Gastroesophageal sphincter (tissue), 4 donors: ENCODE results near the gene PPP2R1A. TPM values are rescaled to one million over a fixed set of nuclear protein-coding genes. Genes with fewer than 3 reads are reported as not detected.

Source experiments
- ATAC-seq: fragments of 150-250 bp; one replicate; pipeline ENCODE4 v1.9.1; 2016; ENCODE audit warnings: mild to moderate bottlenecking, moderate library complexity
- H3K27ac ChIP-seq, 4 donors: fragments of 200-600 bp; sonication (generic) in 3 of 4; 1 replicate in 3 of 4; 2 replicates in 1 of 4; pipeline ENCODE4 v1.5.1; 2016 to 2019
- H3K27me3 ChIP-seq: fragments of 200-600 bp; sonication (generic); one replicate; pipeline ENCODE4 v1.5.1; 2019
- H3K36me3 ChIP-seq, 2 donors: fragments of 200-600 bp; sonication (generic); one replicate each; pipeline ENCODE4 v1.5.1; 2019; ENCODE audit warnings: control low read depth in 1 of 2
- H3K4me1 ChIP-seq, 3 donors: fragments of 200-600 bp; sonication (generic); 1 replicate in 2 of 3; 2 replicates in 1 of 3; pipeline ENCODE4 v1.5.1; 2016 to 2019; ENCODE audit warnings: control low read depth in 2 of 3
- H3K4me3 ChIP-seq, 2 donors: fragments of 200-600 bp; sonication (generic); one replicate each; pipeline ENCODE4 v1.5.1; 2019; ENCODE audit warnings: mild to moderate bottlenecking in 1 of 2, moderate library complexity in 1 of 2
- H3K9me3 ChIP-seq, 3 donors: fragments of 200-600 bp; sonication (generic); one replicate each; pipeline ENCODE4 v1.5.1; 2017 to 2019; ENCODE audit warnings: control low read depth in 2 of 3
- EP300 ChIP-seq: sonication (generic); formaldehyde crosslinking; IDR thresholded peaks from one replicate; pipeline ENCODE4 v1.6.1; 2017; ENCODE audit warnings: antibody characterized with exemption, mild to moderate bottlenecking
- POLR2A ChIP-seq, 2 donors: fragments of 450-650 bp; IDR thresholded peaks; one replicate each; pipeline ENCODE4 v1.6.1; 2017; ENCODE audit warnings: antibody characterized with exemption in 2 of 2, mild to moderate bottlenecking in 2 of 2, moderate library complexity in 1 of 2
- POLR2AphosphoS5 ChIP-seq: sonication (generic); formaldehyde crosslinking; IDR thresholded peaks from one replicate; pipeline ENCODE4 v1.6.1; 2017; ENCODE audit warnings: antibody characterized with exemption
- WGBS, 2 donors: methylation state at CpG; one replicate each; pipeline ENCODE4 v1.1.5; 2018; ENCODE audit warnings: low coverage in 1 of 2; 5-methylcytosine and 5-hydroxymethylcytosine counted together
- small RNA-seq, 4 donors: library from RNA; depleted of rRNA; stranded (forward); fragments of <200 nt; gene quantifications; one replicate each; pipeline ENCODE3, GENCODE V24; 2016
- total RNA-seq, 4 donors: library from RNA; depleted of rRNA; stranded (reverse); fragments of >200 nt; gene quantifications; one replicate each; pipeline ENCODE4 v1.1.0, GENCODE V29; 2016
- TF ChIP-seq, protein P1 (sequence below), 4 experiments: fragments of 200-600 bp in 2 of 4; fragments of 450-650 bp in 2 of 4; sonication (generic) in 1 of 4; IDR thresholded peaks; one replicate each; pipeline ENCODE4 v1.5.1; 2017 to 2019; ENCODE audit warnings: antibody characterized with exemption in 4 of 4, mild to moderate bottlenecking in 2 of 4, moderate library complexity in 2 of 4

PPP2R1A gene
- total RNA-seq, 4 donors from 2014 or later, result 177 to 286 (median 190) TPM

DNA sequence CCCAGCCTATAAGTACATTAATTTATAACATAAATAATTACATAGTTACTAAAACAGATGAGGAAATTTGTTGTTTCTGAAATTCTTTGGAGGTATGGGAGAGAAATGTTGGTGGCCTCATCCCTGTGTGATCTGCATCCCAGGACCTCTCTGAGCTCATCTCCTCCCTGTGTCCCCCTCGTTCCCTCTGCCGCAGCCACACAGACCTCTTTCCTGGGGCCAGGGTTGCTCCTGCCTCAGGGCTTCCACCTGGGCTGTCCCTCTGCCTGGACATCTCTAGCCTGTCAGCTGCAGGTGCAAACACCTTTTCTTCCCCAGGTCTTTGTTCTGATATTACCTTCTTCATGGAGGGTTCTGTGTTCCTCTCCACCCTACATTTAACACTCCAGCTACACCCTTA, 83.4 kb downstream of the PPP2R1A start:
- Histone ChIP-seq H3K4me3 (no peak overlapping the region), H3K4me1 (peaks cover 3 to 62% (median 14%) of the 10 kb centered on the region in 3 donors), H3K9me3 (no peaks in the 10 kb centered on the region), H3K36me3 (peaks cover 0 to 29% of the 10 kb centered on the region in 2 donors), H3K27ac (no peak overlapping the region), H3K27me3 (no peaks in the 10 kb centered on the region)
- no peak for ATAC-seq
- WGBS, 2 donors, result 89 to 100% methylated on average over 2 of the region's 2 CpGs
- no peak for TF ChIP-seq EP300
- TF ChIP-seq, protein P1, sequence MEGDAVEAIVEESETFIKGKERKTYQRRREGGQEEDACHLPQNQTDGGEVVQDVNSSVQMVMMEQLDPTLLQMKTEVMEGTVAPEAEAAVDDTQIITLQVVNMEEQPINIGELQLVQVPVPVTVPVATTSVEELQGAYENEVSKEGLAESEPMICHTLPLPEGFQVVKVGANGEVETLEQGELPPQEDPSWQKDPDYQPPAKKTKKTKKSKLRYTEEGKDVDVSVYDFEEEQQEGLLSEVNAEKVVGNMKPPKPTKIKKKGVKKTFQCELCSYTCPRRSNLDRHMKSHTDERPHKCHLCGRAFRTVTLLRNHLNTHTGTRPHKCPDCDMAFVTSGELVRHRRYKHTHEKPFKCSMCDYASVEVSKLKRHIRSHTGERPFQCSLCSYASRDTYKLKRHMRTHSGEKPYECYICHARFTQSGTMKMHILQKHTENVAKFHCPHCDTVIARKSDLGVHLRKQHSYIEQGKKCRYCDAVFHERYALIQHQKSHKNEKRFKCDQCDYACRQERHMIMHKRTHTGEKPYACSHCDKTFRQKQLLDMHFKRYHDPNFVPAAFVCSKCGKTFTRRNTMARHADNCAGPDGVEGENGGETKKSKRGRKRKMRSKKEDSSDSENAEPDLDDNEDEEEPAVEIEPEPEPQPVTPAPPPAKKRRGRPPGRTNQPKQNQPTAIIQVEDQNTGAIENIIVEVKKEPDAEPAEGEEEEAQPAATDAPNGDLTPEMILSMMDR (IDR thresholded peaks at IDR 0.05), result no peak
- TF ChIP-seq POLR2A (IDR thresholded peaks at IDR 0.05), result no peak
- TF ChIP-seq POLR2AphosphoS5, result no peak

DNA sequence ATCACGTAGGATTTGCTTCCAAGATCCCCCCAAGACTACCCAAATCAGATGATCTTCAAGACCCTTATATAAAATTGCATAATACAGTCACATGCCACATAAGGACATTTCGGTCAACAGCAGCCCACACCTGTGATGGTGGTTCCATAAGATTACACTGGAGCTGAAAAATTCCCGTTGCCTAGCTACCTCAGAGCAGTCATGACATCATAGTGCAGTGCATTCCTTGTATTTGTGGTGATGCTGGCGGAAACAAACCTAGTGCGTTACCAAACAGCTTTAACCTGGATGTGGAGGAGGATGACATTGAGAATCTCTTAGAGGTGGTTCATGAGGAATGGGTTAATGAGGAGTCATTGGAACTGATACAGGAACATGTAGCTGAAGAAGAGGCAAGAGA, 84.3 kb downstream of the PPP2R1A start:
- peaks cover 3 to 55% (median 11%) of the 10 kb centered on the region in 3 donors for H3K4me1 ChIP-seq
- H3K27me3 ChIP-seq, result no peaks in the 10 kb centered on the region
- no peaks in the 10 kb centered on the region for H3K9me3 ChIP-seq
- H3K4me3 ChIP-seq, result no peak overlapping the region
- ATAC-seq, result no peak
- TF ChIP-seq, protein P1 (IDR thresholded peaks at IDR 0.05), result no peak
- TF ChIP-seq EP300 (no peak), POLR2A (IDR thresholded peaks at IDR 0.05) (no peak), POLR2AphosphoS5 (no peak)
- H3K36me3 ChIP-seq, result peaks cover 0 to 33% of the 10 kb centered on the region in 2 donors
- 58 to 100% methylated on average over 2 to 5 of the region's 5 CpGs for WGBS, 2 donors
- no peak overlapping the region for H3K27ac ChIP-seq

DNA sequence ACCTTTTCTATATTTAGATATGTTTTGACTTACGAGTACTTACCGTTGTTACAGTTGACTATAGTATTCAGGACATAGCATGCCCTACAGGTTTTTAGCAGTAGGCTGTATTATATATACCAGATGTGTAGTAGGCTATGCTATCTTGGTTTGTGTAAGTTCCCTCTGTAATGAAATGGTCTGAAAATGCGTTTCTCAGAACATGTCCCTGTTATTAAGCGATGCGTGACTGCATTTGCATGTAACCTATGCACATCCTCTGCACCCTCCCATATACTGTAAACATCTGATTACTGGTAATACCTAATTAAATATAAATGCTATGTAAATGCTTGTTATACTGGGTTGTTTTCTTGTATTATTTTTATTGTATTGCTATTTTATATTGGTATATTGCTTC, 86.1 kb downstream of the PPP2R1A start:
- Histone ChIP-seq H3K27me3 (no peaks in the 10 kb centered on the region), H3K4me3 (no peak overlapping the region), H3K4me1 (peaks cover 1 to 46% (median 5%) of the 10 kb centered on the region in 3 donors), H3K36me3 (peaks cover 0 to 33% of the 10 kb centered on the region in 2 donors), H3K27ac (no peak overlapping the region), H3K9me3 (no peaks in the 10 kb centered on the region)
- ATAC-seq, result no peak
- WGBS, 2 donors, result 83 to 85% methylated on average over 4 to 5 of the region's 5 CpGs
- TF ChIP-seq EP300 (no peak), POLR2AphosphoS5 (no peak), POLR2A (IDR thresholded peaks at IDR 0.05) (no peak)
- TF ChIP-seq, protein P1 (IDR thresholded peaks at IDR 0.05), result no peak

DNA sequence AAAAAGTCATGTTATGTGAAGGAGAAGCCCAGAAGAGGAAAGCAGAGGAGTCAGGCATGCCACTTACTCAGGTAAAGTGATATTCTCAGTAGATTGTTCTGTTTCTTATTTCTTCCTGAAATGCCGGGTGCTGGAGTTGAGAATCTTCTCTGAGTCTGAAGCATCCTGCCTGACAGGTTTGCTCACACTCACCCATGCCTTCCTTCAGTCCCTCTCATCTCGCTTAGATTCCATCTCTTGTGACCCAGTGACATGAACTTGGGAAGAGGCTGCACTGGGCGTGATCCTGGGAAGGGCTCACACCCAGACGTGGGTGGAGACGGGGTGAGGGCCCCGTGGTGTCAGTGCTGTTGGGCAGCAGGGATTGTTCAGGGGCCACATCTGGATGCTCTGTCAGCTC, 87.6 kb downstream of the PPP2R1A start:
- Histone ChIP-seq H3K4me3 (no peak overlapping the region), H3K36me3 (peaks cover 0 to 35% of the 10 kb centered on the region in 2 donors), H3K4me1 (peaks cover 0 to 31% (median 0%) of the 10 kb centered on the region in 3 donors), H3K27ac (no peak overlapping the region), H3K9me3 (no peaks in the 10 kb centered on the region), H3K27me3 (no peaks in the 10 kb centered on the region)
- no peak for ATAC-seq
- TF ChIP-seq, protein P1 (IDR thresholded peaks at IDR 0.05), result no peak
- TF ChIP-seq POLR2AphosphoS5 (no peak), EP300 (no peak), POLR2A (IDR thresholded peaks at IDR 0.05) (no peak)
- WGBS, 2 donors, result 94% methylated on average over 6 of the region's 6 CpGs; no CpG with 5 or more reads in 1 of the 2 donors

Small RNA genes lying within 50 kb of the gene (small RNA-seq; reads per million reads assigned to genes)
- gene MIR6801 (0 to 0.09 (median 0) reads per million in 4 donors), gene RF00019 (0 reads per million in 4 donors), gene RPL37P23 (0 reads per million in 4 donors)

Other genes with a start within 250 kb of the PPP2R1A start
- gene ZNF350, start 203.2 kb upstream of the PPP2R1A start, total RNA-seq, result 10 to 100 TPM; 11.0 to 17.9 (median 16.5) TPM
- 10 to 100 TPM; 11.6 to 29.9 (median 20.0) TPM for gene ZNF615, start 181.8 kb upstream of the PPP2R1A start, total RNA-seq
- gene ZNF614, start 161.7 kb upstream of the PPP2R1A start, total RNA-seq, result 10 to 100 TPM in 3 of 4 donors, 1 to 10 TPM in 1; 6.2 to 17.1 (median 12.6) TPM
- gene ZNF432, start 141.2 kb upstream of the PPP2R1A start, total RNA-seq, result 10 to 100 TPM in 2 of 4 donors, 1 to 10 TPM in 2; 6.0 to 18.1 (median 10.6) TPM
- gene ZNF841, start 94.3 kb upstream of the PPP2R1A start, total RNA-seq, result 10 to 100 TPM; 12.6 to 26.3 (median 15.9) TPM
- 10 to 100 TPM in 1 of 4 donors, 1 to 10 TPM in 3; 4.0 to 11.2 (median 5.8) TPM for gene ZNF616, start 50.1 kb upstream of the PPP2R1A start, total RNA-seq
- gene ZNF836, start 18.4 kb upstream of the PPP2R1A start, total RNA-seq, result 10 to 100 TPM in 2 of 4 donors, 1 to 10 TPM in 2; 5.7 to 27.9 (median 12.6) TPM
- 10 to 100 TPM in 2 of 4 donors, 1 to 10 TPM in 2; 10.0 to 16.9 (median 10.3) TPM for gene ZNF766, start 79.5 kb downstream of the PPP2R1A start, total RNA-seq
- 10 to 100 TPM in 2 of 4 donors, 1 to 10 TPM in 2; 7.2 to 13.9 (median 9.3) TPM for gene ZNF480, start 107.1 kb downstream of the PPP2R1A start, total RNA-seq
- gene ZNF610, start 146.2 kb downstream of the PPP2R1A start, total RNA-seq, result 1 to 10 TPM; 1.7 to 4.7 (median 2.9) TPM
- 10 to 100 TPM; 16.0 to 29.5 (median 27.6) TPM for gene ZNF880, start 179.9 kb downstream of the PPP2R1A start, total RNA-seq
- gene ZNF528, start 207.8 kb downstream of the PPP2R1A start, total RNA-seq, result 10 to 100 TPM; 12.1 to 52.1 (median 23.5) TPM
- gene ZNF534, start 239.1 kb downstream of the PPP2R1A start, total RNA-seq, result under 1 TPM in 3 of 4 donors, not detected in 1; 0.22 to 0.66 (median 0.31) TPM